GM19372 (cell line): ENCODE measurements around the gene SEPTIN5.
"Not testable (repeated sequence)": the region's sequence is repeated elsewhere in the genome, so short reads cannot be mapped to it uniquely, and the experiment has no call there.

Experiments
- ATAC-seq: cut with Tn5 transposase; IDR thresholded peaks from one replicate; pipeline ENCODE4 v1.9.1; 2021; ENCODE audit warnings: mild to moderate bottlenecking, low read depth, moderate library complexity; ENCODE audit not compliant: unreplicated experiment

The SEPTIN5 gene

GRCh38 chr22:19680287-19680881, 33.9 kb upstream of the SEPTIN5 start:
- no peak for ATAC-seq

GRCh38 chr22:19680911-19681862, 33.1 kb upstream of the SEPTIN5 start:
- ATAC-seq = no peak

GRCh38 chr22:19681863-19682245, 32.4 kb upstream of the SEPTIN5 start:
- no peak for ATAC-seq

- no peak for ATAC-seq
These were observed 27.4 kb upstream of the SEPTIN5 start for GRCh38 chr22:19686946-19687345.

GRCh38 chr22:19687561-19688300, 26.6 kb upstream of the SEPTIN5 start:
- ATAC-seq = no peak

GRCh38 chr22:19688301-19689290, 25.7 kb upstream of the SEPTIN5 start:
- ATAC-seq = no peak

- no peak for ATAC-seq
These were observed 24.9 kb upstream of the SEPTIN5 start for GRCh38 chr22:19689408-19689807.

- ATAC-seq = no peak
These were observed 23.1 kb upstream of the SEPTIN5 start for GRCh38 chr22:19691007-19691720.

- no peak for ATAC-seq
These were observed 22.5 kb upstream of the SEPTIN5 start for GRCh38 chr22:19691721-19692341.

- no peak for ATAC-seq
These were observed 20.7 kb upstream of the SEPTIN5 start for GRCh38 chr22:19693581-19693980.

- no peak for ATAC-seq
These were observed 20.2 kb upstream of the SEPTIN5 start for GRCh38 chr22:19693981-19694670.

GRCh38 chr22:19694696-19695095, 19.6 kb upstream of the SEPTIN5 start:
- no peak for ATAC-seq

- ATAC-seq = no peak
These were observed 17.6 kb upstream of the SEPTIN5 start for GRCh38 chr22:19696504-19697276.

- not testable (repeated sequence) for ATAC-seq
These were observed 16.4 kb upstream of the SEPTIN5 start for GRCh38 chr22:19697871-19698270.

- ATAC-seq = no peak
These were observed 13.4 kb upstream of the SEPTIN5 start for GRCh38 chr22:19700790-19701419.

GRCh38 chr22:19701420-19702145, 12.7 kb upstream of the SEPTIN5 start:
- no peak for ATAC-seq
